ENCODE data around the gene PIGR. TPM values are rescaled to one million over a fixed set of nuclear protein-coding genes. Genes with fewer than 3 reads are reported as not detected.

Gene PIGR
- total and polyA plus RNA-seq, 7 donors = 0.06 to 0.64 (median 0.48) TPM

DNA sequence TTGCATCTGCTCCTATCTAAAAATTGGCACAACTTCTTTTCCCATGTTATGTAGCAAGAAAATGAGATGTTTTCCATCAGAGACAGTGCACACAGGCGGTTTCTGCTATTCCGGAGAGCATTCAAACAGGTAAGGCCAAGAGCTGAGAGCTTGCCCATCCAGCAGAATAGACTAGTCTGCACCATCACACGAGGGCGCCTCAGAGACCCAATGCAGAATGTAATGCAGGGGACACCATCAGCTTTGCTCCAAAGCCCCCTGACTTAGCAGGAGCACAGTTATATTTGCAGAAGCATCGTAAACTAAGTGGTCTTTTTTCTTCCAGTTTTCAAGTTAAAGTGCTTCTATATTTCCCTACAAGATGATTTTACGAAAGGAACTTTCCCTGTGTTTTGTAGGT is 44.3 kb downstream of the PIGR start:
- no peak for TF ChIP-seq CTCF (IDR thresholded peaks at IDR 0.05)
- Histone ChIP-seq H3K27ac (no peak overlapping the region), H3K36me3 (ENCODE audit: insufficient read depth in 1 of 2, low read depth in 1 of 2) (no peaks in the 10 kb centered on the region), H3K27me3 (ENCODE audit: insufficient read depth in 3 of 3, low read length in 2 of 3) (peaks cover 0 to 4% (median 0%) of the 10 kb centered on the region in 3 donors), H3K4me1 (no peaks in the 10 kb centered on the region), H3K9me3 (no peaks in the 10 kb centered on the region), H3K4me3 (no peak overlapping the region)
- no peak for DNase-seq
- ATAC-seq = no peak
- 84 to 88% (median 87%) methylated on average over 6 of the region's 6 CpGs for WGBS, 3 donors
- intact Hi-C loops (cut with DNase I) = no loop called here

- intact Hi-C loops (cut with DNase I) = no loop called here
- Histone ChIP-seq H3K4me3 (no peak overlapping the region), H3K27ac (no peak overlapping the region), H3K4me1 (no peaks in the 10 kb centered on the region), H3K9me3 (no peaks in the 10 kb centered on the region), H3K36me3 (ENCODE audit: insufficient read depth in 1 of 2, low read depth in 1 of 2) (no peaks in the 10 kb centered on the region), H3K27me3 (ENCODE audit: insufficient read depth in 3 of 3, low read length in 2 of 3) (peaks cover 0 to 4% (median 0%) of the 10 kb centered on the region in 3 donors)
- no peak for DNase-seq
- ATAC-seq = no peak
- WGBS, 3 donors = 78 to 85% (median 83%) methylated on average over 7 of the region's 7 CpGs
- TF ChIP-seq CTCF (IDR thresholded peaks at IDR 0.05) = no peak
Observed at GRCh38 chr1:206900149-206900548, 46.1 kb downstream of the PIGR start.

- ATAC-seq (no peak), DNase-seq (no peak)
- no peak for TF ChIP-seq CTCF (IDR thresholded peaks at IDR 0.05)
- no peak overlapping the region for H3K27ac ChIP-seq
- peaks cover 0 to 4% (median 0%) of the 10 kb centered on the region in 3 donors for H3K27me3 ChIP-seq (ENCODE audit: insufficient read depth in 3 of 3, low read length in 2 of 3)
- intact Hi-C loops (cut with DNase I) = no loop called here
- 67 to 79% (median 68%) methylated on average over 5 of the region's 5 CpGs for WGBS, 3 donors
- H3K36me3 ChIP-seq (ENCODE audit: insufficient read depth in 1 of 2, low read depth in 1 of 2) = no peaks in the 10 kb centered on the region
- H3K4me3 ChIP-seq = no peak overlapping the region
- H3K4me1 ChIP-seq = no peaks in the 10 kb centered on the region
- no peaks in the 10 kb centered on the region for H3K9me3 ChIP-seq
Observed at GRCh38 chr1:206899717-206900116, 46.5 kb downstream of the PIGR start.

- TF ChIP-seq CTCF (IDR thresholded peaks at IDR 0.05) = no peak
- H3K9me3 ChIP-seq = no peaks in the 10 kb centered on the region
- peaks cover 0 to 4% (median 0%) of the 10 kb centered on the region in 3 donors for H3K27me3 ChIP-seq (ENCODE audit: insufficient read depth in 3 of 3, low read length in 2 of 3)
- H3K4me1 ChIP-seq = no peaks in the 10 kb centered on the region
- DNase-seq (no peak), ATAC-seq (no peak)
- 80 to 88% (median 83%) methylated on average over 13 of the region's 13 CpGs for WGBS, 3 donors
- intact Hi-C loops (cut with DNase I) = no loop called here
- no peak overlapping the region for H3K4me3 ChIP-seq
- no peak overlapping the region for H3K27ac ChIP-seq
- H3K36me3 ChIP-seq (ENCODE audit: insufficient read depth in 1 of 2, low read depth in 1 of 2) = no peaks in the 10 kb centered on the region
Observed at GRCh38 chr1:206898915-206899431, 47.3 kb downstream of the PIGR start.
